GM23338 (cell line): ENCODE data around the gene ALG10B.

Experiments
- CREB1 ChIP-seq: fragments of 250-450 bp; sonication (Bioruptor Pico); IDR thresholded peaks from 2 replicates; pipeline ENCODE4 v1.5.0; 2020; ENCODE audit warnings: low read depth, mild to moderate bottlenecking, moderate library complexity
- CTCF ChIP-seq, 2 experiments: fragments of 200-600 bp in 1 of 2; sonication (generic) in 1 of 2; conservative IDR thresholded peaks; 2 replicates each; pipeline versions ENCODE4 v1.5.1 to v1.6.1; 2016 to 2017; ENCODE audit warnings: antibody characterized with exemption in 2 of 2, low read depth in 2 of 2, mild to moderate bottlenecking in 2 of 2, moderate library complexity in 1 of 2
- ETS1 ChIP-seq: IDR thresholded peaks from 2 replicates; pipeline ENCODE4 v1.6.1; 2016; ENCODE audit warnings: antibody characterized with exemption
- EZH2 ChIP-seq: fragments of 200-600 bp; sonication (generic); IDR thresholded peaks from one replicate; pipeline ENCODE4 v1.8.0; 2017; ENCODE audit warnings: antibody characterized with exemption, mild to moderate bottlenecking, low read depth; ENCODE audit not compliant: unreplicated experiment
- EZH2phosphoT487 ChIP-seq: fragments of 200-600 bp; sonication (generic); IDR thresholded peaks from one replicate; pipeline ENCODE4 v1.8.1; 2018; ENCODE audit warnings: antibody characterized with exemption; ENCODE audit not compliant: unreplicated experiment
- JUNB ChIP-seq: IDR thresholded peaks from one replicate; pipeline ENCODE4 v1.6.1; 2016; ENCODE audit warnings: antibody characterized with exemption; ENCODE audit not compliant: unreplicated experiment
- POLR2AphosphoS5 ChIP-seq: IDR thresholded peaks from 2 replicates; pipeline ENCODE4 v1.6.1; 2016; ENCODE audit warnings: antibody characterized with exemption, low read depth
- REST ChIP-seq: IDR thresholded peaks from one replicate; pipeline ENCODE4 v1.6.1; 2018; ENCODE audit warnings: antibody characterized with exemption; ENCODE audit not compliant: unreplicated experiment
- ZNF331 ChIP-seq: fragments of 250-450 bp; sonication (Bioruptor Pico); IDR thresholded peaks from 2 replicates; pipeline ENCODE4 v1.5.0; 2020; ENCODE audit warnings: low read depth, mild to moderate bottlenecking, moderate library complexity

GRCh38 chr12:38370311-38370710 lies 53.7 kb downstream of the ALG10B start:
- TF ChIP-seq EZH2 (no peak), EZH2phosphoT487 (no peak), CTCF (conservative IDR thresholded peaks at IDR 0.05; ENCODE audit: low read depth in 2 of 2) (no peak), POLR2AphosphoS5 (no peak), ZNF331 (no peak), REST (no peak), JUNB (no peak), CREB1 (no peak), ETS1 (no peak)
